ENCODE results near the gene CARMIL3.

DNA sequence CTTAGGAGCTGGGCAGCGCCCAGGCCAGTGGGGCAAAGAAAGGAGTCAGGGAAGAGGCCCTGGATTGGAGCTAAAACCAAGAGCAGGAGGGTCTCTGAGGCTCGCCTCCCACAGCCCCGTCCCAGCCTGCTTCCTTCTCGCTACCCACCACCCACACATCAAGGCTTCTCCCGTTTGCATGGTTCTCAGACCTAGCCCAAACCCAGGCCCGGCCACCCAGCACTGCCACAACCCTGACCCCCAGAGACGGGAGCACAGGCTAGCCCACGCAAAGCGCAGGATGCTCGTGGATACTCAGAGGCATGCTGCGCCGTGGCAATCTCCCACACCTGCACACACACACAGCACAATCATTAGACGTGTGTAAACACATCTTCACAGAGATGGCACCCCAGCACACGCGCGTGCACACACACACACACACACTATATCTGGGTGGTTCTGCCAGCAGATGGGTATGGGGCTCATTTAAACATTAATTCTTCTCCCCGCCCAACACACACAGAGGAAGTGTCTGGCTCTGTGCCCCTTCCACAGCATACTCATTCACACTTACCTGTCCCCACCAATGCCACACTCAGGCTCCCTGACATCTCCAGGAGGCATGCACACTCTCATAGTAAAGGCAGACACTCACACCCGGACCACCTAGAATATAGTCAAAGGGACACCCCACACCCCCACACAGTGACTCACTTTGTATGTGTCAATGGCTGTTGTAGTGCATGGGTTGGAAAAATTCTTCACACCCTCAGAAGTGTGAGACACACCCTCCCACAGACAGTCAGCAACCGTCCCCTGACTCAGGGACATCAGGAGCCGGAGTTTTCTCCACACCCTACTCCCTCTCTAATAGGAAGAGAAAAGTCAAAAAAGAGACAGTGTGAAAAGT, 1.1 kb downstream of the CARMIL3 start:
- TF ChIP-seq, protein P1, sequence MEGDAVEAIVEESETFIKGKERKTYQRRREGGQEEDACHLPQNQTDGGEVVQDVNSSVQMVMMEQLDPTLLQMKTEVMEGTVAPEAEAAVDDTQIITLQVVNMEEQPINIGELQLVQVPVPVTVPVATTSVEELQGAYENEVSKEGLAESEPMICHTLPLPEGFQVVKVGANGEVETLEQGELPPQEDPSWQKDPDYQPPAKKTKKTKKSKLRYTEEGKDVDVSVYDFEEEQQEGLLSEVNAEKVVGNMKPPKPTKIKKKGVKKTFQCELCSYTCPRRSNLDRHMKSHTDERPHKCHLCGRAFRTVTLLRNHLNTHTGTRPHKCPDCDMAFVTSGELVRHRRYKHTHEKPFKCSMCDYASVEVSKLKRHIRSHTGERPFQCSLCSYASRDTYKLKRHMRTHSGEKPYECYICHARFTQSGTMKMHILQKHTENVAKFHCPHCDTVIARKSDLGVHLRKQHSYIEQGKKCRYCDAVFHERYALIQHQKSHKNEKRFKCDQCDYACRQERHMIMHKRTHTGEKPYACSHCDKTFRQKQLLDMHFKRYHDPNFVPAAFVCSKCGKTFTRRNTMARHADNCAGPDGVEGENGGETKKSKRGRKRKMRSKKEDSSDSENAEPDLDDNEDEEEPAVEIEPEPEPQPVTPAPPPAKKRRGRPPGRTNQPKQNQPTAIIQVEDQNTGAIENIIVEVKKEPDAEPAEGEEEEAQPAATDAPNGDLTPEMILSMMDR (IDR thresholded peaks at IDR 0.05): no peak
- TF ChIP-seq ZFX (IDR thresholded peaks at IDR 0.05; ENCODE audit: borderline replicate concordance): no peak
